ENCODE measurements around the gene SINHCAF.

- no peak for TF ChIP-seq CTCF (IDR thresholded peaks at IDR 0.05; ENCODE audit: low read depth, low read length, missing input control)
- no peak for TF ChIP-seq JUND (IDR thresholded peaks at IDR 0.05)
- no peak for TF ChIP-seq REST (IDR thresholded peaks at IDR 0.05)
- no peak for TF ChIP-seq MAX (IDR thresholded peaks at IDR 0.05)
These were observed 79.5 kb downstream of the SINHCAF start for GRCh38 chr12:31246470-31246850.

Measured in liver (tissue), 3 donors.